HG03378 (cell line): ENCODE measurements around the gene URAD.
"Not testable (repeated sequence)": the region's sequence is repeated elsewhere in the genome, so short reads cannot be mapped to it uniquely, and the experiment has no call there.

Source experiments
- ATAC-seq: cut with Tn5 transposase; IDR thresholded peaks from one replicate; pipeline ENCODE4 v1.9.1; 2021; ENCODE audit warnings: mild to moderate bottlenecking, moderate library complexity; ENCODE audit not compliant: unreplicated experiment

Gene URAD

DNA sequence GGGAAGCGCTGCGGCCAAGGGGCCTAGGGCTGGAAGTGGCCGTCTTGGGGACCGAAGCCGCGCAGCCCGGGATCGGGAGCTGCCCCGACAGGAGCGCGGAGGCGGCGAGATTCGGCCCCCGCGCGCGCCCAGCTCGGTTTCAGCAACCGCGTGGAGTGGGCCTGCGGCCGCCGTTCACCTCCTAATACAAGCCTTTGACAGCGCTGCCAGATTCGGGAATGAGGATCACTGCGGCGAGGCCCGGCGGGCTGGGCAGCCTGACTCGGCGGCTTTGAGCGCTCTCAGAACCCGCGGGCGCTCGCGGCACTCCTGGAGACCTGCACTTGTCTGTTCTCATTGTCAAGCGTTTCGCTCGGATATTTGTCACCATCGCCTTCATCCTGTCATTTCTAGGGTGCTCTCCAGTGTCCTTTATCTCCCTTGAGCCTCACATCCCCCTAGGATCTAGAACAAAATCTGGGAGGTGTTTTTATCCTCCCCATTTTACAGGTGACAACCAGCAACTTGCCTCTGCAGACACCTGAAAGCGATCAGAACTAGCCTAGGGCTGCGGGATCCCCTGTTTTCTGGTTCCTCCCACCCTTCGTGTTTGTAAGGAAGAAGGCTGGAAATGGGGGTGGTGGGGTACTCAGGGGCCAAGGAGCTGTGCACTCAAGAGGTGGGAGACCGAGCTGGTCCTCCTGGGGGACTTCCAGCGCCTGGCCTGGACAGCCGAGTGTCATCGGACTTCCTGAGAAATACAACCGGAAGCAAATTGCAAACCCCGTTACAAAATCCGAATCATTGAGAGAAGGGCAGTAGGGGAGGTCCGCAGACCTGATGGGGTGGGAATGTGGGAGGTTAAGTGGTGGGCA lies 17.9 kb downstream of the URAD start:
- no peak for ATAC-seq

DNA sequence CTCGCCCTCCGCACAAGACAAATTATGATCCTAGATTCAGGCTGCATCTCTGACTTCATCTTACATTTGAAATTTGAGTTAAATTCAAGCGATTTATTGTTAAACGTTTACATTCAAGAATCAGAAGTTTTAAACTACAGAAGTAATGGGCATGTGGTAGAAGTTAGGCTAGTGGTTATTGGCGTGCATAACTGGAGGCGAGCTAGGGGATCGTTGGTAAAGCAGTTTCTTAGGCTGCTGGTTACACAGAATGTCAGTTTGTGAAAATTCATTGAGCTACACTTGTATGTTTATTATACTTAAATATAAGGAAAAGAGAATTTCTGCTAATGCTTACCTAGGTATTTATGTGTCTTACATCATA lies 18.6 kb downstream of the URAD start:
- no peak for ATAC-seq

DNA sequence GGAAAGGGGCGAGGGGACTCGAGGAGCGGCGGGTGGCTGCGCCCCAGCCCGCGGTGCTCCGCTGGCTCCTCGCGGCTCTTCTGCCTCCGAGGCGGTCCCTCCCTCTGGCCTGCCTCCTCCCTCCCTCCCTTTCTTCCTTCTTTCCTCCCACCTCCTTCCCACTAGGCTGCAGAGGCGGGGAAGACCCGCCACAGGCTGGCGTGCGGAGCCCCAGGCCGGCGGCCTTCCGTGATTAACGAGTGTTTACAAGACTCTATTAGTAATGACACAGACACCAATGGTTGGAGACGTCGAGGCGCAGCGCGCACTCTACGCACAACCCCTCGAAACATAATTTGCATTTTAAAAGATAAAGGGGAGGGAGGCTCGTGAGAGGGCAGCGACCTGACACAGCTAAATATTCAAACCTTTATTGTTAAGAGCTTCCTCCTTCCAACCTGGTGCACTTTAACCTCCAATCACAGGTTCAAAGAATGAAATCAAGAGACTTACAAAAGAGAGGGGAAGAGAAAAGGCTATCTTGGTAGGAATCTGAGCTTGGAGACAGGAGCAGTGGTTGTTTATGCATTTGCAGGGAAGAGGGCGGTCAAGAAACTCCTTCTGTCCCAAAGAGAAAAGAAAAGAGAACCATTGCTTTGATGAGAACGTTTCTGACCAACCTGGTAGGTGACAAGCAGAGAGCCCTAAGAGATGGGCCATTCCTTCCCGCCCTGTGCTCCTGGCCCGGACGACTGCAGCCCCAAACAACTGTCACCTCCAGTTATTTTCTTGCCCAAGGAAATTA lies 19.2 kb downstream of the URAD start, which contains the start of gene CDX2:
CDX2 (minus strand) TSS at position 234 of the 784 bp plus-strand sequence. CDS start 309 bp downstream, outside the sequence.
- no peak for ATAC-seq

DNA sequence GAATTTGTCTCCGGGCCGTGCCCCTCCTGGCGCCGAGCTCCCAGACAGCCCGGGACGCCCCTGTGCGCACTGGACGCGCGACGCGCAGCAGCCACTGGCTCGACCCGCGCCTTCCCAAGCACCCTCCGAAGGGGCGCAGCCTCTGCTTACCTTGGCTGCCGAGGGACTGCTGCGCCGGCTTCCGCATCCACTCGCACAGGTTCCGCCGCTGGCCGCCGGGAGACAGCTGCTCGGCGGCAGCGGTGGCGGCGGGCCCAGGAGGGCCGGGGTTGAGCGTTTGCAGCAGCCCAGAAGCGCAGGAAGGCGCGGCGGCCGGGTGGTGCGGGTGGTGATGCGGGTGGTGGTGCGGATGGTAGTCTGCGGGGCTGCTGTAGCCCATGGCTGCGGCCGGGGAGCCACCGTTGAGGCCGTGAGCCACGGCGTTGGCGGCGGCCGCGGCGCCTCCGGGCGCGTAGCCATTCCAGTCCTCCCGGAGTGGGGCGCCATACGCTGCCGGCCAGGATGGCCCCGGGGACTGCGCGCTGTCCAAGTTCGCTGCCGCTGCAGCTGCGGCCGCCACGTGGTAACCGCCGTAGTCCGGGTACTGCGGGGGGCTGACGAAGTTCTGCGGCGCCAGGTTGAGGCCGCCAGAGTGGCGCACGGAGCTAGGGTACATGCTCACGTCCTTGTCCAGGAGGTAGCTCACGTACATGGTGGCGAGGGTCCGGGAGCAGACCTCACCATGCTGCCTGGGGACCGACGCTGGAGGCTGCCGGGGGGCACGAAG lies 20.0 kb downstream of the URAD start:
- ATAC-seq: no peak

DNA sequence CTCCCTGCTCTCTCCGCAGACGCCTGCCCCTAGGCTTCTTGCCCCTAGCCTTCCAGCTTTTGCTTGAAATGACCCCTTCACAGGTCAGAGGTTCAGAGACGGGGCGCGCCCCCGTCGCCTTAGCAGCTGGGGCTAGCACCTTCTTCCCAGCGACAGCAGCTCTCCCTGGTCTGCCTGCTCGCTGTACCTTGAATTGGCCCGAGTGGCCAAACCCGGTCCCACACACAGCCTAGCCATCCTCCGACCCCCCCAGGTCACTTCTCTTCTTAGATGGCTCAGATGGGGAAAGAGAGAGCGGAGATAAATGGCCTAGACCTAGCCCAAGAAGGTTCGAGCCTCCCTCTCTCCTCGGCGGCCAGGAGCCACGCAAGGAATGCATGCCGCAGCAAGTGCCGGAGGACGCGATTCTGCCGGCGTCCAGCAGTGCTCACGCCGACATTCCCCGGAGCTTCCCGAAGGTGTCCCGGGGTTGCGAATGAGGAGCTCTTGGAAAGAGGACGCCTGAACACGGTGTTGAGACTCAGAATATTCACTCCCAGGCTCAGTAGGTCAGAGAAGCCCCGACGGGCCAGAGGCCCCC lies 20.7 kb downstream of the URAD start:
- ATAC-seq: no peak

DNA sequence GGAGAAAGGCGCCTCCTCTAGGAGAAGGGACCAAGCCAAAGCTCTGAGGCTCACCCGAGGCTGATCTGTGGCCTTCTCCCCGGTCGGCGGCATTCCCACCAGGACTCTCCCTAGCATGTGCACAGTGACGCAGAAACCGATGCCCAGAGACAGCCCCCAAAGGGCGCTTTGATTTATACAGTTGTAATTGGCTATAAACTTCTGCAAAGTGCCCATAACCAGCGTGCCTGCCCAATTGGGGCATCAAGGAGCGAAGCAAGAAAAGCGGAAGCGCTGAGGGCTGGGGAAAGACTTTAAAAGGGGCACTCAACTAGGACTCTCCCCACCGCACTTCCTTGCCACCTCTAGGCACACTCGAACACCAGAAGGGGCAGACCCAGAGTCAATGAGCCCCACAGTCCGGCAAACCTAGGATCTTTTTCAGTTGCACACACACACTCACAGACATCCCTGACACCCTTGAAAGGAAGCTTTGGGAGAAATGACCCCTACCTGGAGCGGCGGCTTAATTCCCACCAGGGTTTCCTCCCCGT lies 21.2 kb downstream of the URAD start:
- no peak for ATAC-seq

DNA sequence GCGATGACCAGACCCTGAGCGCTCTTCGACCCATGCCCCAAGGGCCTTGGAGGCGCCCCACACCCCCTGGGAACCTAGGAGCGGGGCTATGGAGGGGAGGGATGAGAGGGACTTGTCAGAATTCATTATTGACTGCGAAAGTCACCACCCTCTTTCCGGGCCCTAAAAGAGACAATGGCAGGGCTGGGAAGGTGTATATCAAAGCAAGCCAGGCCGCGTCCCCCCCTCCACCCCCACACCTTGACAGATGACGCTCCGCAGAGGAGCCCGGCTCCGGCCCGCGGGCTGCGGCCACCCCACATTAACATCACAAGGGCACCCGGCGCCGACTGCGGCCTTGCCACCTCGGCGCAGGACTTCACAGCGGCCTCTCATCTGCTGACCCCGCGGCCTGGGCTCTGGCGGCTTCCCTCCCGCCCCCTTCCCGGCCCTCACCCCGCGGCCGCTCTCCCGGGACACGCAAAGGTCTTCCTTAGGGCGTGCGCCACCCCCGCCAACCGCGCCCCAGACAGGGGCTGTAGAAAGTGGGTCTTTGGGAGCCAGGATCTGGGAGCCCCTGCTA lies 21.8 kb downstream of the URAD start:
- no peak for ATAC-seq

DNA sequence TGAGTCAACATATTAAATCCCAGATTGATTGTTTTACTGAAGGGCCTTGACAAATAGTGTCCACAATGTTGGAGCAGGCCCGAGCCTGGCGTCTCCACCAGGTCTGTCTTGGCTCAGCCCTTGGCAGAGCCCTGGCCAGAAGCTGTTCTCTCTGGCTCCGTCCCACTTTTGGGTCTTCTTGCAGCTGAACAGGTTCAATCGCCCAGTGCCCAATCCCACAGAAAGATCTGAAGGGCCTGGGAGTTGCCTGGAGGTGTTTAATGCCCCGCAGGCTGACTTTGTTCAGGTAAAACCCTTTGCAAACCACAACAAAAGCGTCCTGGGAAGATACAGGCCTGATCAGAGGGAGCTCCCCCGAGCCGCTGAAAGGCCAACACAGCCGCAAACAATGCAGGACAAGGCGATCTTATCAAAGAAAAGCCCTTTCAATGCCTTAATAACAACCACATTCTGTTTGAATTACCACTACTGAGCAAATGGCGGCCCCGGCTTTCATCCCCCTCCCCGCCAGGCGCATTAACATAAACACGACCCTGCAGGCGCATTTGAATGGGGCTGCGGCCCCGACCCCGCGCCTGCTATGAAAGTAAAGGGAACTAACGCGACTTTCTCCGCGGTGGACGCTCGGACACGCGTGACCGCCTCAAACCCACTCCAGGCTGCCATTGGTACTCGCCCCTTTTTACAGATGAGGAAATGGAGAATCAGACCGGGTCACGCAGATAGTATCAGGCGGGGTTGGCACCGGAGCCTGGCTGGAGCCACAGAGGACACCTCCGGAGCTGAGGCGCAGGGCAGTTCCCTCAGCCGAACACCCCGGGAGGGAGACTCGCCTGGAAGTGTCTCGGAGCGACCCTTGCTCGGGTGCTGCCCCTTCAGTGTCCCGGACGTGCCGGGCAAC lies 22.5 kb downstream of the URAD start:
- no peak for ATAC-seq

DNA sequence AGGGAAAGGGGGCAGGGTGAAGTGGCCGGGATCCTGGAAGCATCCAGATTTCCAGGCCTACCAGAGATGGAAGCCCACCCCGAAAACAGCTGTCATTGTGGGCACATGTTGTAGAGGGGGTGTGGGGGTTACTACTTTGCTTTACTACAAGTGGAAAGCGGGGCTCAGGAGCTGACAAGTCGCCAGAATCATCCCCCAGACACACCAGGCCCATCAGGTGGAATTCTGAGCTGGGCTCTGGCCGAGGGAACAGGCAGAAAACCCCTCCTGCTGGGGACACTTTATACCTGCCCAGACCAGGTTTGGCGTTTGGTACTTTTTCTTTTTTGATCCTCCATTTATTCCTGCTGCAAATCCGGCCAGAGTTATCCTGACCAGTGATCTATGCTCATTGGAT lies 23.2 kb downstream of the URAD start:
- no peak for ATAC-seq

DNA sequence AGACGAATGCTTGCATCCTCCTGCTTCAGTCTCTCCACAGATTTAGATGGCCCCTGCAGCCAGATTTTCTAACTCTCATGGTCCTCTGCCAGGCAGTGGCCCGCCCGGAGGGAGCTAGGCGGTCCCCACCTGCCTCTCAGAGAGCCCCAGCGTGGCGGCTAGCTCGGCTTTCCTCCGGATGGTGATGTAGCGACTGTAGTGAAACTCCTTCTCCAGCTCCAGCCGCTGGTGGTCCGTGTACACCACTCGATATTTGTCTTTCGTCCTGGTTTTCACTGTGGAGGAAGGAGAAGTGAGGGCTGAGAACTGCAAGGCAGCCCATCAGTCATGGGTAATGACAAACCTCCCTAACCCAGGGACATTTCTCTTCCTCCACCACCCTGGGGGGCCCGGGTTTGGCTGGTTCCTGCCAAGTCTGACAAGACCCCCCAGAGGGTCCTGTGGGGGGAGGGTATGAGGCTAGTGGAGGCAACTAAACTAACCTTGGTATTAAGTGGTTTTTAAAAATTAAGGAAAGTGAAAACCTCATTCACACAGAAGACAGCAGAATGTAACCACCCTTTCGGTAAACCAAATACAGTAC lies 23.7 kb downstream of the URAD start:
- no peak for ATAC-seq

DNA sequence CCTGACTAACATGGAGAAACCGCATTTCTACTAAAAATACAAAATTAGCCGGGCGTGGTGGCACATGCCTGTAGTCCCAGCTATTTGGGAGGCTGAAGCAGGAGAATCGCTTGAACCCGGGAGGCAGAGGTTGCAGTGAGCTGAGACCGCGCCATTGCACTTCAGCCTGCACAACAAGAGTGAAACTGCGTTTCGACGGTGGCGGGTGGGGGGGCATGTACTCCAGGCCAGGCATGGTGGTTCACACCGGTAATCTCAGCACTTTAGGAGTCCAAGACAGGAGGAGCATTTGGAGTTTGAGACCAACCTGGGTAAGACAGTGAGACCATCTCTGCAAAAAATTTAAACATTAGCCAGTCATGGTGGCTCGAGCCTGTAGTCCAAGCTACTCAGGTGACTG lies 24.3 kb downstream of the URAD start:
- ATAC-seq: not testable (repeated sequence)

DNA sequence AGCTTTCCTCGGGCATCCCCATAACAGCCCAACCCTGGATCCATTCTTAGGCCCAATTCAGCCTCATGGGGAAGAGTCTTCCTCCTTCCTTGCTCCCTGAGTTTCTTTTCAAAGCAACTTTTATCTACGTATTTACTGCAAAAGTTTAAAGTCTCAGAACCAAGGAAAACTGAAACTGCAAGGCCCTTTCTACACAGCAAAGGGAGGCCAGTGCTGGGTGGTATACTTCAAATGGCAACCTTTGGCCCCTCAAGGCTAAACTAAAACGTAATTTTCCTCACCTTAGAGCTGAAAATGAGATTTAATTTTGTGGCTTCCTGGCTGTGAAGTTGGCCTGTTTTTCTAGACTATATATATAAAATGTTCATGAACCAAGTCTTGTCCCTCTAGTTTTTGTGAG lies 25.0 kb downstream of the URAD start:
- ATAC-seq: no peak

DNA sequence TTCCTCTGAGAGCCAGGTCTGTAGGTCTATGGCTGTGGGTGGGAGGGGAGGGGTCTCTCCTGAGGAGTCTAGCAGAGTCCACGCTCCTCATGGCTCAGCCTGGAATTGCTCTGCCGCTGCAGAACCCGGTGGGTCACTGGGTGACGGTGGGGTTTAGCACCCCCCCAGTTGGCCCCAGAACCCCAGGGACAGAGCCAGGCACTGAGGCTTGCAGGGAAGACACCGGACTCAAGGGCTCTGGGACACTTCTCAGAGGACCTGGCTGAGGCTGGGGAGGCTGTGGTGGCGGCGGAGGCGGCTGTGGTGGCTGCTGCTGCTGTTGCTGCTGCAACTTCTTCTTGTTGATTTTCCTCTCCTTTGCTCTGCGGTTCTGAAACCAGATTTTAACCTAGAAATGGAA lies 25.5 kb downstream of the URAD start:
- no peak for ATAC-seq

DNA sequence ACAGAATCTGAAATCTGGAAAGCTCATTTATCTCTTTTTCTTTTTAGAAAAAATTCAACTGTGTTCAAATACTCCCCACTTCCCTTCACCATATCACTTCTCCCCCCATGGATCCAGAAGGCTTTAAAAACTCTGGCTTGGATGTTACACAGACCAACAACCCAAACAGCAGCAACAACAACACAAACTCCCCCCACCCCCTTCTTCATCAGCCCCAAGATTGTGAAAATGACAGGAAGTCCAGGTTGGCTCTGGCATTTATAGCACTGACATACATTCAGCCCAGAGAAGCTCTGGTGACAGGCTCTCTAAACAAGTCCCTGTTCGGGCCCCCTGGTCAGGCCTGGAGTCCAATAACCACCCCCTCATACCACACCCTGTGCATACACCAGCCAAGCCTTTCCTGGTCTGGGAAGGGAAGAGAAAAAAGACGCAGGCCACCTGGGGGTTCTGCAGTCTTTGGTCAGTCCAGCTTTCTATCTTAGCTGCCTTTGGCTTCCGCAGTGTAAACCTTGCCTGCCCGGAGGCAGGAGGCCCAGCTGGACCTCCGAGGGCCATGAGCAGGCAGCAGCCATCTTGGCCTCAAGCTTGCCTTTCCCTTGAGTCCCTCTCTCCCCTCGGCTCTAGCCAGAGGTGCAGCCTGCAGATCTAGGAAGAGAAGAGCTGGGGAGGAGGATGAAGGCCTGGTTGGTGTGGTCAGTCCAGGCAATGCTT lies 26.2 kb downstream of the URAD start:
- no peak for ATAC-seq

DNA sequence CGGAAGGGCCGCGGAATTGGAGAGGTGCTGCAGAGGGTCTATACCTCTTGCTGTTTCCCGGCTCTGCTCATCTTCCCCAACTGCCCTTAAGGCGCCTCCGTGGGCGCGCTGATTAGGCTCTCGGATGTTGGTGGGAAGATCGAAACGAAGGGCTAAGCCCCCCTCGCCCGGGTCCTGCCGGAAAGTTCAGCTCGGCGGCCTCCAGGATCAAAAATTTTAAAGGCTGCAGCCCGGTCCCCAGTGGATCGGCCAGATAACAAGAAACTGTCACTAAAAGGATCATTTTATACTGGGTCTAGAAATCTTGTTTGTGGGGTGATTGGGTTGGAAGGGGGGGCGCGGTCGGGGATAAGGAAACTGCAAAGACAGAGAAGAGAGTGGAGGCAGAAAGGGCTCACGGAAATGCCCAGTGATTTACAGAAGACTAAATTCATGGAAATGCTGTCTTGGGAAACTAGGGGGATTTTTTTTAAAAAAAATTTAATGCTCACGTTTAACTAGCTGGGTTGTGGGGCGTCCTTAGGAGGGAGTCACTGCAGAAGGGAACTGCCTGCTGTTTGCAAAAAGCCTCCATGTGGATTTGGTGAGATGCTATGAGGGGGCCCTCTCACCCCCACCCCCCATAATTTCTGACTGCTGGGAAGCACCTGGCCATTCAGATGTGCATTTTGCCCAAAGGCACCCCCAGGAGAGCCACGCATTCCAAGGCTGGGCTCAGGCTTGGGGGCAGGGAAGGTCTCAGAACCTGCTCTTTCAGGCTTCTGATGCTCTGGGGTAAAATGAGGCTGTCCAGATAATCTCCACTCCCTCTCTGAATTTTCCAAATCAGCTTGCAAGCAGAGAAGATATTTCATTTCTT lies 27.0 kb downstream of the URAD start:
- ATAC-seq: no peak

DNA sequence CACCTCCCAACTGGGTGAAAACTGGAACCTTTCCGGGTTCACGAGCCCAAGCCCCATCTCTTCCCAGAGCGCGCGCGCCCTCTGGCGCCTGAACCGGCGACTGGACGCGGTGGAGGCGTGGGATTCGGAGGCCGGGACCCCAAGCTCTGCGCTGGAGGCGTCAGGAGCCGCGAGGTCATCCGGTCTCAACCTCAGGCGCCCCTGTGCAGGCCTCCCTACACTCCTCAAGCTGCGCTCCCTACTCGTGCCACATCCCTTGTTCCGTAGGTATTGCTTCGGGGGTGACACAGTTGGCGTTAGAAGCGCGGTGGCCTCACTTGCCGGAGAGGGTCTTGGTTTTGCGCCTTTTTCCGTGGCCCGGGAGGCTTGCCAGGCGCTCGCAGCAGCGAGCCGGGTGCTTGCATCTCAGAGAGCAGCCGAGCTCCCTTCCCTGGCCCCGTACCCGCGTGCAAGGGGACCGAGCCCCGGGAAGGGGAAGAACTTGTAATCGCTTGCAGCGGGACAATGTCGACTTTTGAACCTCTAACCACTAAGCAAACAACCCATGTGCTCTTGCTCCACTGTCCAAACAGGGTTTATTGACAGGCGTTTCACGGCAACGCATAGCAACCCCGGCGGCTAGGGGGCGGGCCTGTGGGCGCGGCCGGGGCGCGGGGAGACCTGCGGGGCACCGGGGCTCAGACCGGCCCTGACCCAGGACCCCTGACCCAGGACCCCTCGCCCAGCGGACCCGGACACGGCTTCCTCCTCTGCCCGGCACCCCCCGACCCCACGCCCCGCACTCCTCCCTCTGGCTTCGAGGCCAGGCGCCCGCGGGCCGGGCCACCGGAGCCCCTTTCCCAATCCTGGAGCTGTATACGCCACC lies 27.9 kb downstream of the URAD start:
- ATAC-seq: no peak

DNA sequence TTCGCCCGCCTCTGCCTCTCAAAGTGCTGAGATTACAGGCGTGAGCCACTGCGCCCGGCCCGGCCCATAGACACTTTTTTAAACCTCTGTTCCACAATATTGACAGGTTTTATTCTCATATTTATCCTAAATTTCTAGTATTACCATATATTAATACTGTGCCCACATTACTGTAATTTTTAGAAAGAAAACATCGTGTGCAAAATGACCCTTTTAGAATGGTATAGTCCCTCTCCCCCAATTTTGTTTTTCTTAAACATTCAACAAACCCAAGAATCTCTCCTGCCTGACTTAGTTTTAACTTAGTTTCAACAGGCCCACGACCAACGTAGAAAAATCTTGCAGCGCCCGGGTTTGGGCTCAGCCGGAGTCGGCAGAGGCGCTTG lies 28.5 kb downstream of the URAD start:
- no peak for ATAC-seq
